Kidney (tissue), 14 donors: ENCODE measurements around the gene LPIN3. TPM values are rescaled to one million over a fixed set of nuclear protein-coding genes. Genes with fewer than 3 reads are reported as not detected.

Source experiments
- DNase-seq, 5 donors: peaks; one replicate each; pipeline ENCODE4 v3.0.0-alpha.2; 2013 to 2020
- FAIRE-seq: peaks from 2 replicates; lab custom pipeline; 2012; peaks lifted over from hg19 to GRCh38; lab: Jason Lieb, UNC
- H3K27ac ChIP-seq, 2 donors: one replicate each; pipeline ENCODE4 v1.7.0; 2013; ENCODE audit warnings: low read depth in 2 of 2, low read length in 2 of 2, inconsistent platforms in 1 of 2
- H3K27me3 ChIP-seq: one replicate; pipeline ENCODE4 v1.7.1; 2013; ENCODE audit warnings: low read length, inconsistent platforms; ENCODE audit not compliant: control insufficient read depth, insufficient read depth
- H3K36me3 ChIP-seq, 3 donors: one replicate each; pipeline versions ENCODE4 v1.7.0 to v1.7.1; 2013; ENCODE audit warnings: low read length in 3 of 3, control low read depth in 1 of 3, inconsistent platforms in 1 of 3; ENCODE audit not compliant: insufficient read depth in 3 of 3, control insufficient read depth in 2 of 3
- H3K4me1 ChIP-seq, 3 donors: one replicate each; pipeline versions ENCODE4 v1.7.0 to v1.7.1; 2013; ENCODE audit warnings: low read length in 3 of 3, inconsistent platforms in 1 of 3, low read depth in 1 of 3; ENCODE audit not compliant: control insufficient read depth in 2 of 3, insufficient read depth in 2 of 3
- H3K4me3 ChIP-seq, 3 donors: one replicate each; pipeline versions ENCODE4 v1.7.0 to v1.8.1; 2013; ENCODE audit warnings: low read length in 3 of 3, control low read depth in 1 of 3, inconsistent platforms in 1 of 3
- H3K9ac ChIP-seq, 3 donors: one replicate each; pipeline versions ENCODE4 v1.7.0 to v1.7.1; 2013; ENCODE audit warnings: low read length in 3 of 3, control low read depth in 1 of 3, inconsistent platforms in 1 of 3
- H3K9me3 ChIP-seq, 3 donors: one replicate each; pipeline versions ENCODE4 v1.7.0 to v1.7.1; 2013; ENCODE audit warnings: low read length in 3 of 3, control low read depth in 1 of 3, inconsistent platforms in 1 of 3; ENCODE audit not compliant: control insufficient read depth in 2 of 3, insufficient read depth in 1 of 3
- intact Hi-C: fragments of 100-400 bp; cut with DNase I; formaldehyde crosslinking; loops from one replicate; pipeline ENCODE4 v1.11.1; 2022
- polyA plus RNA-seq: library from polyadenylated mRNA; stranded (reverse); fragments of 350-450 nt; fragmentation: Illumina TruSeq; extraction: RNeasy Lipid Tissue Mini Kit (QIAGEN cat#74804); gene quantifications from one replicate; pipeline ENCODE4 v1.2.3, GENCODE V29; 2014; ENCODE audit warnings: low read depth, low replicate concordance; ENCODE audit not compliant: insufficient read depth
- total RNA-seq: library from RNA; stranded (reverse); fragmentation: NEBNext Ultra II Directional; extraction: Animal tissue kit (Norgen Biotek cat#: 25700); gene quantifications from one replicate; pipeline ENCODE4 v1.2.1, GENCODE V29; 2021
- TF ChIP-seq, protein P1 (sequence below): IDR thresholded peaks from 3 replicates; pipeline ENCODE4 v1.5.1; 2012; ENCODE audit warnings: mild to moderate bottlenecking, moderate library complexity, borderline replicate concordance; ENCODE audit not compliant: insufficient read depth; ENCODE audit errors: extremely low read depth
- donor health status: control.
- donor health status: control.
- donor health status: control.
- donor health status: control.
- donor health status: control.
- donor health status: DM: yes; HTN: yes; CAD: no.
- donor health status: Normal renal cell carcinoma (clear cell type).

Gene LPIN3
- total and polyA plus RNA-seq, 2 donors from 2014 or later = 29.4 to 31.6 TPM

- Histone ChIP-seq H3K9ac (no peak overlapping the region), H3K9me3 (no peaks in the 10 kb centered on the region), H3K27me3 (no peaks in the 10 kb centered on the region), H3K27ac (no peak overlapping the region), H3K4me3 (no peak overlapping the region), H3K36me3 (no peaks in the 10 kb centered on the region), H3K4me1 (no peaks in the 10 kb centered on the region)
- intact Hi-C loops = no loop called here
- TF ChIP-seq, protein P1, sequence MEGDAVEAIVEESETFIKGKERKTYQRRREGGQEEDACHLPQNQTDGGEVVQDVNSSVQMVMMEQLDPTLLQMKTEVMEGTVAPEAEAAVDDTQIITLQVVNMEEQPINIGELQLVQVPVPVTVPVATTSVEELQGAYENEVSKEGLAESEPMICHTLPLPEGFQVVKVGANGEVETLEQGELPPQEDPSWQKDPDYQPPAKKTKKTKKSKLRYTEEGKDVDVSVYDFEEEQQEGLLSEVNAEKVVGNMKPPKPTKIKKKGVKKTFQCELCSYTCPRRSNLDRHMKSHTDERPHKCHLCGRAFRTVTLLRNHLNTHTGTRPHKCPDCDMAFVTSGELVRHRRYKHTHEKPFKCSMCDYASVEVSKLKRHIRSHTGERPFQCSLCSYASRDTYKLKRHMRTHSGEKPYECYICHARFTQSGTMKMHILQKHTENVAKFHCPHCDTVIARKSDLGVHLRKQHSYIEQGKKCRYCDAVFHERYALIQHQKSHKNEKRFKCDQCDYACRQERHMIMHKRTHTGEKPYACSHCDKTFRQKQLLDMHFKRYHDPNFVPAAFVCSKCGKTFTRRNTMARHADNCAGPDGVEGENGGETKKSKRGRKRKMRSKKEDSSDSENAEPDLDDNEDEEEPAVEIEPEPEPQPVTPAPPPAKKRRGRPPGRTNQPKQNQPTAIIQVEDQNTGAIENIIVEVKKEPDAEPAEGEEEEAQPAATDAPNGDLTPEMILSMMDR = no peak
- FAIRE-seq (no peak), DNase-seq (no peak)
Observed at GRCh38 chr20:41382791-41383305, 42.2 kb downstream of the LPIN3 start.

GRCh38 chr20:41386502-41387427 lies 46.1 kb downstream of the LPIN3 start:
- intact Hi-C loops = no loop called here
- no peaks in the 10 kb centered on the region for H3K27me3 ChIP-seq
- TF ChIP-seq, protein P1 = no peak
- no peak overlapping the region for H3K27ac ChIP-seq
- H3K4me1 ChIP-seq = no peaks in the 10 kb centered on the region
- FAIRE-seq (no peak), DNase-seq (peak in 1 of 5 donors; percentile 78)
- no peak overlapping the region for H3K9ac ChIP-seq
- H3K4me3 ChIP-seq = no peak overlapping the region
- H3K36me3 ChIP-seq = no peaks in the 10 kb centered on the region
- no peaks in the 10 kb centered on the region for H3K9me3 ChIP-seq

- H3K4me3 ChIP-seq = no peak overlapping the region
- no peaks in the 10 kb centered on the region for H3K27me3 ChIP-seq
- no peaks in the 10 kb centered on the region for H3K36me3 ChIP-seq
- H3K9me3 ChIP-seq = no peaks in the 10 kb centered on the region
- intact Hi-C loops = no loop called here
- peak in 3 of 5 donors; percentile 73 to 80 (median 79) for DNase-seq
- no peaks in the 10 kb centered on the region for H3K4me1 ChIP-seq
- no peak overlapping the region for H3K9ac ChIP-seq
- FAIRE-seq = no peak
- TF ChIP-seq, protein P1 = no peak
- H3K27ac ChIP-seq = no peak overlapping the region
Observed at GRCh38 chr20:41387444-41387851, 46.8 kb downstream of the LPIN3 start.
